Measurements from ENCODE around the gene LMNTD1.

LMNTD1 gene

GRCh38 chr12:25591144-25591543, 38.1 kb upstream of the LMNTD1 start:
- Histone ChIP-seq H3K36me3 (ENCODE audit: control insufficient read depth, insufficient read depth, low read length) (no peaks in the 10 kb centered on the region), H3K4me2 (ENCODE audit: low read length) (no peak overlapping the region), H3K27ac (no peak overlapping the region), H3K4me1 (no peaks in the 10 kb centered on the region), H3K9me3 (ENCODE audit: control insufficient read depth, low read length) (no peaks in the 10 kb centered on the region), H3K79me2 (no peaks in the 10 kb centered on the region), H2AFZ (no peak overlapping the region), H3K27me3 (ENCODE audit: control insufficient read depth, insufficient read depth, low read length) (no peaks in the 10 kb centered on the region), H3K4me3 (ENCODE audit: low read depth, low read length) (no peak overlapping the region), H3K9ac (no peak overlapping the region)
- no peak for TF ChIP-seq CTCF (IDR thresholded peaks at IDR 0.05)

GRCh38 chr12:25590011-25590721, 37.1 kb upstream of the LMNTD1 start:
- Histone ChIP-seq H3K4me2 (ENCODE audit: low read length) (no peak overlapping the region), H3K27me3 (ENCODE audit: control insufficient read depth, insufficient read depth, low read length) (no peaks in the 10 kb centered on the region), H3K27ac (no peak overlapping the region), H3K9me3 (ENCODE audit: control insufficient read depth, low read length) (no peaks in the 10 kb centered on the region), H3K9ac (no peak overlapping the region), H3K36me3 (ENCODE audit: control insufficient read depth, insufficient read depth, low read length) (no peaks in the 10 kb centered on the region), H3K79me2 (no peaks in the 10 kb centered on the region), H3K4me1 (no peaks in the 10 kb centered on the region), H2AFZ (no peak overlapping the region), H3K4me3 (ENCODE audit: low read depth, low read length) (no peak overlapping the region)
- TF ChIP-seq CTCF (IDR thresholded peaks at IDR 0.05): no peak

- Histone ChIP-seq H3K4me3 (ENCODE audit: low read depth, low read length) (no peak overlapping the region), H3K4me1 (no peaks in the 10 kb centered on the region), H3K36me3 (ENCODE audit: control insufficient read depth, insufficient read depth, low read length) (no peaks in the 10 kb centered on the region), H3K79me2 (no peaks in the 10 kb centered on the region), H2AFZ (no peak overlapping the region), H3K27ac (no peak overlapping the region), H3K9ac (no peak overlapping the region), H3K9me3 (ENCODE audit: control insufficient read depth, low read length) (no peaks in the 10 kb centered on the region), H3K4me2 (ENCODE audit: low read length) (no peak overlapping the region), H3K27me3 (ENCODE audit: control insufficient read depth, insufficient read depth, low read length) (no peaks in the 10 kb centered on the region)
- TF ChIP-seq CTCF (IDR thresholded peaks at IDR 0.05): no peak
Measured at GRCh38 chr12:25587346-25587745, 34.3 kb upstream of the LMNTD1 start.

- Histone ChIP-seq H3K27me3 (ENCODE audit: control insufficient read depth, insufficient read depth, low read length) (no peaks in the 10 kb centered on the region), H3K9ac (no peak overlapping the region), H3K4me1 (no peaks in the 10 kb centered on the region), H3K36me3 (ENCODE audit: control insufficient read depth, insufficient read depth, low read length) (no peaks in the 10 kb centered on the region), H3K9me3 (ENCODE audit: control insufficient read depth, low read length) (no peaks in the 10 kb centered on the region), H2AFZ (no peak overlapping the region), H3K79me2 (no peaks in the 10 kb centered on the region), H3K27ac (no peak overlapping the region), H3K4me3 (ENCODE audit: low read depth, low read length) (no peak overlapping the region), H3K4me2 (ENCODE audit: low read length) (no peak overlapping the region)
- no peak for TF ChIP-seq CTCF (IDR thresholded peaks at IDR 0.05)
Measured at GRCh38 chr12:25585662-25586061, 32.6 kb upstream of the LMNTD1 start.

GRCh38 chr12:25585021-25585523, 32.0 kb upstream of the LMNTD1 start:
- Histone ChIP-seq H3K9me3 (ENCODE audit: control insufficient read depth, low read length) (no peaks in the 10 kb centered on the region), H3K79me2 (no peaks in the 10 kb centered on the region), H3K27me3 (ENCODE audit: control insufficient read depth, insufficient read depth, low read length) (no peaks in the 10 kb centered on the region), H3K4me2 (ENCODE audit: low read length) (no peak overlapping the region), H3K27ac (no peak overlapping the region), H3K36me3 (ENCODE audit: control insufficient read depth, insufficient read depth, low read length) (no peaks in the 10 kb centered on the region), H3K4me3 (ENCODE audit: low read depth, low read length) (no peak overlapping the region), H3K4me1 (no peaks in the 10 kb centered on the region), H2AFZ (no peak overlapping the region), H3K9ac (no peak overlapping the region)
- TF ChIP-seq CTCF (IDR thresholded peaks at IDR 0.05): no peak
